Spinal cord (tissue), 10 donors: Measurements from ENCODE around the gene RORC. TPM values are rescaled to one million over a fixed set of nuclear protein-coding genes. Genes with fewer than 3 reads are reported as not detected.
A peak's percentile ranks its signal among the peaks of the same experiment; 100 is the strongest.

ENCODE experiments used
- DNase-seq, 6 donors: peaks; one replicate each; pipeline versions ENCODE4 v3.0.0 to v3.0.0-alpha.2; 2013 to 2015; ENCODE audit warnings: low spot score in 6 of 6, low read depth in 4 of 6
- H3K27ac ChIP-seq: one replicate; pipeline ENCODE4 v1.5.1; 2013; ENCODE audit warnings: low read depth, low read length, control low read depth
- H3K27me3 ChIP-seq: one replicate; pipeline ENCODE4 v1.6.1; 2013; ENCODE audit warnings: low read length; ENCODE audit not compliant: control insufficient read depth, insufficient read depth
- H3K36me3 ChIP-seq: one replicate; pipeline ENCODE4 v1.6.1; 2013; ENCODE audit warnings: low read length; ENCODE audit not compliant: control insufficient read depth, insufficient read depth
- H3K4me1 ChIP-seq: one replicate; pipeline ENCODE4 v1.6.1; 2013; ENCODE audit warnings: low read length; ENCODE audit not compliant: control insufficient read depth, insufficient read depth
- H3K4me3 ChIP-seq: one replicate; pipeline ENCODE4 v1.5.1; 2013; ENCODE audit warnings: low read depth, low read length, control low read depth
- H3K9me3 ChIP-seq: one replicate; pipeline ENCODE4 v1.6.1; 2013; ENCODE audit warnings: low read length; ENCODE audit not compliant: control insufficient read depth, insufficient read depth
- WGBS: methylation state at CpG from one replicate; pipeline ENCODE4 v1.1.5; 2013; ENCODE audit warnings: missing lambda C conversion rate; ENCODE audit not compliant: insufficient coverage; 5-methylcytosine and 5-hydroxymethylcytosine counted together
- polyA plus RNA-seq, 2 donors: library from polyadenylated mRNA; unstranded; fragments of 120-200 nt; gene quantifications; one replicate each; pipeline ENCODE4 v1.2.1, GENCODE V29; 2013; ENCODE audit not compliant: insufficient read length in 2 of 2
- total RNA-seq, 2 donors: library from RNA; depleted of rRNA in 1 of 2; stranded (reverse); fragments of 120-200 nt in 1 of 2; fragments of >200 nt in 1 of 2; gene quantifications; one replicate each; pipeline versions ENCODE4 v1.2.3 to v1.2.4, GENCODE V29; 2013 to 2014
- donor health status: healthy.

RORC gene
- total and polyA plus RNA-seq, 4 donors: 0.15 to 0.44 (median 0.17) TPM; not detected in 1

DNA sequence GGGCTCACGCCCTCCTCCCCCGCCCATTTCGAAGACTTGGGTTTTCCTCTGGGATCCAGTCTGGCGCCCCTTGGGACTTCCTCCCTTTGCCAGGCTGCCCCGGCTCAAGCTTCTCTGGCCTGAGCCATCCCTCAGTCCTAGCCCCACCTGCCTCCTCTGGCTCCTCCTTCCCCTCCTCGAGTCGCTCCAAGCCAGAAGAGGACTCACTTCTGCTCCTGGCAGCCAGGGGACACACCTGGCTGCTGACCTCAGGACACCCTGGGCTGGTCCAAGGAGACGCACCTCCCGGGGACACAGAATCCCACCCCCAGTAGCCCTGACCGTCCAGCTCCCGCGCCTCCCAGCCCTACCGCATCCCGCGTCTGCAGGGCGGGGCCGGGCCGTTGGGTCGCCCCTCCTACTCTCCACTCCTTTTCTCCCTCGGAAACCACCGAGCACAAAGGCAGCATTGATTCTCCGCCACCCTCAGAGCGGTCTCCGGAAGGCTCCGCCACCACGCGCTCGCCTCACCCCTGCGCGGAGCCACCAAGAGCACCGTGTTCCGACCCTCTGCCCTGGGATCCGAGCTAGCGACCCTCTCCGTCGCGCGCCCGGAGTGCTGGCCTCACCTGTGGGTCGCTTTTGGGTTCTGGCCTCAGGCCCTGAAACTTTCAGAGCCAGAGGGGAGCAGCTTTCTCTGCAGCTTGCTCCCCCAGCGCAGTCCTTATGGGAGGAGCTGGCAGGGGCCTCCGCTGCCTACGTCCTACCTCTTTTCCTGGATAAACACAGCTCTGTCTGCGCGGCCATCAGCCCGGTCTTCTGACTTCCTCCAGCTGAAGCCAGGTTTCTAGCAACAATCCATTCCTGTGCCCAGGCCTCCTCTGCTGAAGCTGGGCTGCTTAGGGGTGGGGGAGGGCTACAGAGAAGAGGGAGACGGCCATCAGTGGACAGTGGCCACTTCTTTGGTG is 8.1 kb upstream of the RORC start, which contains the start of gene C2CD4D:
Gene C2CD4D (minus strand): TSS at position 364 of the 947 bp plus-strand sequence. CDS start 831 bp downstream, outside the sequence.
- Histone ChIP-seq H3K4me1 (peaks cover 20% of the 10 kb centered on the region), H3K36me3 (no peaks in the 10 kb centered on the region), H3K9me3 (no peaks in the 10 kb centered on the region), H3K27me3 (peaks cover 31% of the 10 kb centered on the region), H3K4me3 (peak within 1 kb of the TSS; percentile 24), H3K27ac (peak within 1 kb of the TSS; percentile 34)
- WGBS: 3% methylated on average over 45 of the region's 47 CpGs
- DNase-seq: peak in 3 of 6 donors; percentile 43 to 84 (median 84)

DNA sequence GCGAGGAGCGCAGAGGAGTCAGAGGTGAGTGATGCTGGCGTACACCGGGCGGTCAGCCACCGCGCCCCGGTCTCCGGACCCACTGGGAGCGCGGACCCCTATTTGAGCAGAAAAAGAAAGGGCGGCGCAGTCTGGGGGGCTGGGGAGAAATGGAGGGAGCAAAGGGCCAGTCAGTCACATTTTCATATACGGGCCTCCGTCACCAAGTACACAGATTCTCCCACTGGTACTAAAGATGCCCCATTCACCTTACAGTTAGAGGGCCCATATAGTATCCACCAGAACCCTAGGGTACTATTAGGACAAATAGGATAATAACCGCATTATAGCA is 7.4 kb upstream of the RORC start:
- WGBS: 5% methylated on average over 7 of the region's 16 CpGs
- Histone ChIP-seq H3K4me3 (peak overlapping the region; percentile 24), H3K27ac (no peak overlapping the region), H3K36me3 (no peaks in the 10 kb centered on the region), H3K4me1 (peaks cover 20% of the 10 kb centered on the region), H3K27me3 (peaks cover 31% of the 10 kb centered on the region), H3K9me3 (no peaks in the 10 kb centered on the region)
- DNase-seq: no peak

DNA sequence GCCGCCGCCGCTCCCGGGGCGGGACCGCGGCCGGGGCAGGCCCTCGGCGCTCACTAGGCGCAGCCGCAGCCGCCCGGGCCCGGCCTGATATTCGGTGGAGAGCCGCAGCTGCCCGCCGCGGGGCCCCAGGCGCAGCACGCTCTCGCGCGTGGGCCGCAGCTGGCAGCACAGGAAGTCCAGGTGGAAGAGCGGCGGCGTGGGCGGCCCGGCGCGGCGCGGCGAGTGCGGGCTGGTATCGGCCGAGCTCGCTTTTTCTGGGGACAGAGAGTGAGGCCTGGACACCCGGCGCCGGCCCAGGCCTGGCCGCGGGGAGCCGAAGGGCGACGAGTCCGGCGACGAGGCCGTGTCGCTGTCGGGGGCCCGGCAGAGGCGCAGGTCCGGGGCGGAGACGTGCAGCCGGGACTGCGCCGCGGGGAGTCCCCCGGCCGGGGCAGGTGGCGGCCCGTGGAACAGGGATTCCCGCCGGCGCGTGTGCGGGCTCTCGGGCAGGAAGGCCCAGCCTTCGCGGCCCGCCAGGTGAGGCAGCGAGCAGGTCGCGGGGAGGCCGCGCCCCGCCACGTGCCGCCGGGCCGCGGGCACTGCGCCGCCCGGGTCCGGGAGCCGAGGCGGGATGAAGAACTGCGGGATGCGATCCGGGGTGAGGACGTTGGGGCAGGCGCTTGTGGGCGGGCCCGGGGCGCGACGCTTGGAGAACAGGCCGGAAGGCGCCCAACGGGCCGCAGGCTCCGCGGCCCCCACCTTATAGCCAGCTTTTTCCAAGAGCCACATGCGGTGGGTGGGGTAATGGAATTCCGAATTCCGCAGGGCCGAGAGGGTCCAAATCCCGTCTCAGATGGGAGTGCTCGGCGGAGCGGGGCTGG is 6.8 kb upstream of the RORC start:
- Histone ChIP-seq H3K4me3 (no peak overlapping the region), H3K36me3 (no peaks in the 10 kb centered on the region), H3K27me3 (peaks cover 31% of the 10 kb centered on the region), H3K9me3 (no peaks in the 10 kb centered on the region), H3K4me1 (peaks cover 20% of the 10 kb centered on the region), H3K27ac (no peak overlapping the region)
- 1% methylated on average over 117 of the region's 117 CpGs for WGBS
- DNase-seq: peak in 2 of 6 donors; percentile 22 to 31

DNA sequence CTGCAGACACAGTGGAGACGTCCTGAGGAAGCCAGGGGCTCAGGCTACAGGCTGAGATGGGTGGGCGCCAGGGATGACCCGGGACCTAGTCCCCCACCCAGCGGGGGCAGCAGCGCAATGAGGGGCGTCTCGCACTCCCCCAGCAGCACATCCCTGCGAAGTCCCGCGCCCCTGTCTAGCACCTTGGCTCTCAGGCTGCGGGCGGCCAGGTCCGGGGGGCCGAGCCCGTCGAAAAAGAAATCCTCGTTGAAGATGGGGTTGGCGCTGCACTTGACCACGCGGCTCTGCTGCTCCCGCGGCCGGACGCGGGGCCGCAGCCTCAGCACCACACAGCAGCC is 6.3 kb upstream of the RORC start:
- Histone ChIP-seq H3K9me3 (no peaks in the 10 kb centered on the region), H3K27me3 (peaks cover 31% of the 10 kb centered on the region), H3K4me1 (peaks cover 21% of the 10 kb centered on the region), H3K36me3 (no peaks in the 10 kb centered on the region), H3K27ac (no peak overlapping the region), H3K4me3 (no peak overlapping the region)
- WGBS: 8% methylated on average over 26 of the region's 26 CpGs
- no peak for DNase-seq

DNA sequence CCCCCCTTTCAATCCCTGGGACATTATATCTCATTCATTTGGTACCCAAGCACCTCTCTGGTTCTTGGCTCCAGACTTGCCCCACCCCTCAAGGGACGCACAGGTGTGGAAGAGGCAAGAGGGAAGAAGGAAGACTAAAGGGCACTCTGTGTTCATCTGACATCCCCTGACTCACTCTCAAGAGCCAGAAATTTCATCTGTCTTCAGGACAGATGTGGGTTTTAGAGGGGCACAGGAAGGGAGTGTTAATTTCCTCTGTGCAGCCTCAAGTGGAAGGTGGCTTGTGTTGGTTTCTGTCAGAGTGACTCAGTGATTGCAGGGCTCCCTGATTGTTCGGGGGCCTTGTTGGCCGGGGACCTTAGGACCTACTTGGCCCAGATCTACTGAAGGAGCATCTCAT is 5.6 kb upstream of the RORC start:
- Histone ChIP-seq H3K4me3 (no peak overlapping the region), H3K27ac (no peak overlapping the region), H3K36me3 (no peaks in the 10 kb centered on the region), H3K9me3 (no peaks in the 10 kb centered on the region), H3K4me1 (peaks cover 27% of the 10 kb centered on the region), H3K27me3 (peaks cover 31% of the 10 kb centered on the region)
- 80% methylated on average over 2 of the region's 3 CpGs for WGBS
- no peak for DNase-seq

DNA sequence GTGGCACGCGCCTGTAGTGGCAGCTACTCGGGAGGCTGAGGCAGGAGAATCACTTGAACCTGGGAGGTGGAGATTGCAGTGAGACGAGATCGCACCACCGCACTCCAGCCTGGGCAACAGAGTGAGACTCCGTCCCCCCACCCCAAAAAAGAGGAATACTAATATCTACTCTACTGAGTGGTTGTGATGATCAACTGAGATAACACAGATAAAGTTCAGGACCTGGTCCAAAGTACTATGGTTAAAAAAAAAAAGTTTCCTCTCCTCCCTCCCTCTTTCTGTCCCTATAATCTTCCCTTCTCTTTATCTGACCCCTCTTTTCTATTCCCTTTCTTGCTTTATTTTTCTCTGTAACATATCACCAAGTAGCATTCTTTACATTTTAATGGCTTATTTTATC is 4.0 kb upstream of the RORC start:
- H3K36me3 ChIP-seq: no peaks in the 10 kb centered on the region
- H3K4me3 ChIP-seq: no peak overlapping the region
- no peaks in the 10 kb centered on the region for H3K9me3 ChIP-seq
- peaks cover 31% of the 10 kb centered on the region for H3K27me3 ChIP-seq
- WGBS: no CpG with 5 or more reads among the region's 7 CpGs
- DNase-seq: no peak
- H3K27ac ChIP-seq: no peak overlapping the region
- H3K4me1 ChIP-seq: peaks cover 28% of the 10 kb centered on the region

DNA sequence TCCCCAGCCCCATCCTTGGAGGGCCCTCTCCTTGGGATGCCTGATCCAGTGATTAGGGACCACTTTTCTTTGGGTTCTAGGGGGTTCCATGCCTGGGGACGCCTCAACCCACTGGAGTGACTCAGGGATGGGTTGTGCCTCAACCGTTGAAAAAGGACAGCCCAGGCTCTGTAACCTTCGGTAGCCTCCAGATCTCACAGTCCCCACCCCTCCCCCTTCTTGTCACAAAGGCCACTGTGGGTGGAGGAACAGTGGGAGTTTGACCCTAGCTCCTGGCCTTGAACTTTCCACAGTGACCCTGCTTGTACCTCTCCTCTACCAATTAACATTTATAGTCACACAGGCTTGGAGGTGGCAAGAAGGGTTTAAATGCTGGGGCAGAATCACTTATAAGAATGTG is 2.6 kb upstream of the RORC start:
- no peak overlapping the region for H3K4me3 ChIP-seq
- peaks cover 24% of the 10 kb centered on the region for H3K4me1 ChIP-seq
- no CpG with 5 or more reads among the region's 3 CpGs for WGBS
- no peaks in the 10 kb centered on the region for H3K36me3 ChIP-seq
- no peaks in the 10 kb centered on the region for H3K9me3 ChIP-seq
- peaks cover 21% of the 10 kb centered on the region for H3K27me3 ChIP-seq
- DNase-seq: no peak
- no peak overlapping the region for H3K27ac ChIP-seq

DNA sequence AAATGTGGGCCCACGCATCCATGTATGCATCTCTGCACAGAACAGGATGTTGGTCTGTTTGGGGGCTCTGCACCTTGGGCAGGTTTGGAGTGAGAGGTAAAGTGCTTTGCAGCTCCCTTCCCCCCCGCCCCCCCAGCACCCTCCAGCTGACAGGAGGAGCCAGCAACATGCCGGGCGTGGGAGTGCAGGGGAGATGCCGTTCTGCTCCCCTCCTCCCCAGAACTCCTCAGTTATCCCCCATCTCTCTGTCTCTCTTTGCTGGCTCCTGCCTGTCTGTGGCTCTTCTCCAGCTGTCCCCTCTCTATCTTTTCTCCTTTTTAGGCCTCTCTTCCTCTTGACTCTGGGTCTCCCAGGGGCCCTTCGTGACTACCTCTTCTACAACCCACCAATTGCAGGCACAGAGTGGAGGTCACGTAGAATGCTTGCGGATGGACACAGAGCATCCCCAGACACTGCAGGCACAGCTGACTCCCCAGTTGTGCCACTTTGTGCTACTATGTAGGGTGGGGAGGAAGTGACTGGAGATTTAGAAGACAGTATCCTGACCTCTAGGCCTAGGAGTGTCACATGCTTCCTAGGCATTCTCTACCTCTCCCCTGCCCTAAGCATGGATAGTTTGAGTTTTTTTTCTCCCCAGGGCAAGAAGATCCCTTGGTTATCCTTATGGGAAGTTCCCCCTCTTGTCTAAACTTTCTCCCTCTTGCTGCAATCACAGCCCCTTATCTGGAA is 1.7 kb upstream of the RORC start:
- H3K36me3 ChIP-seq: no peaks in the 10 kb centered on the region
- H3K9me3 ChIP-seq: no peaks in the 10 kb centered on the region
- no peak overlapping the region for H3K27ac ChIP-seq
- DNase-seq: no peak
- peaks cover 12% of the 10 kb centered on the region for H3K27me3 ChIP-seq
- peaks cover 27% of the 10 kb centered on the region for H3K4me1 ChIP-seq
- no peak overlapping the region for H3K4me3 ChIP-seq
- 75% methylated on average over 4 of the region's 8 CpGs for WGBS

DNA sequence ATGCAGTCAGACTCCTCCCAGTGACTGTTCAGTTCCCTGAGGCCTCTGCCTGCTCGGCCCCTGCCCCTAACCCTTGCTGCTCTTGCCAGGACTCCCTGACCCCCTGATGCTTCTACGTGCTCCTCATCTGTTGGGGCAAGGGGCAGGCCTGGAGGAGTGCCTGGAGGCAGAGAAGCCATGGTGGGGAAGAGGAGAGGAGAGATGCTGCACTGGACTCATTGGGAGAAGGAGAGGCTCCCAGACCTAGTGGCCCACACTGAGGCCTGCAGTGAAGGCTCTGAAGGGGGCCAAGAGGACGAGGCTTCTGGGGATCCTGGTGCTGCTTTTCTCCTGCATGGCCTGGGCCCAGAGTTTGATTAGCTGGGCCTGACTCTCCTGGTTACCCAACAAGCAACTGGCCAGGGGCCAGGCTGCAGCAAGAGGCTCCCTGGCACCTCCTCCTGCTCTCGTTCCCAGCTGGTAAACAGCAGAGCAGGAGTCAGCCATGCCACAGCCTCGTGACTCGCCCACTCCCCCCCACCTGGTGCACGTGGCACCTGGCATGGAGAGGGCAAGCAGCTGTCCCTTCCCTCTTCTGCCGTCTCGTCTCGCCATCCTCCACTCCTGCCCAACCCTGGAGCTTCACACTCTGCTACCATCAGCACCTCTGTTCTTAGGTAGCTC is 847 bp upstream of the RORC start:
- Histone ChIP-seq H3K27me3 (peaks cover 7% of the 10 kb centered on the region), H3K36me3 (no peaks in the 10 kb centered on the region), H3K4me3 (no peak overlapping the region), H3K4me1 (peaks cover 27% of the 10 kb centered on the region), H3K27ac (no peak overlapping the region), H3K9me3 (no peaks in the 10 kb centered on the region)
- 37% methylated on average over 6 of the region's 10 CpGs for WGBS
- peak in 2 of 6 donors; percentile 38 to 58 for DNase-seq
